ENCODE measurements around the gene MROH7. TPM values are rescaled to one million over a fixed set of nuclear protein-coding genes. Genes with fewer than 3 reads are reported as not detected.

MROH7 gene
- total RNA-seq, 1 experiment from 2014 or later, result not detected

- no peaks in the 10 kb centered on the region for H3K9me3 ChIP-seq
- H3K27me3 ChIP-seq, result no peaks in the 10 kb centered on the region
- no peak for DNase-seq
- peaks cover 51% of the 10 kb centered on the region for H3K36me3 ChIP-seq
- no peak overlapping the region for H3K4me3 ChIP-seq
These were observed 95.1 kb downstream of the MROH7 start for GRCh38 chr1:54736685-54737084.

GRCh38 chr1:54738244-54738643 lies 96.7 kb downstream of the MROH7 start:
- no peaks in the 10 kb centered on the region for H3K9me3 ChIP-seq
- no peaks in the 10 kb centered on the region for H3K27me3 ChIP-seq
- H3K4me3 ChIP-seq, result no peak overlapping the region
- peaks cover 58% of the 10 kb centered on the region for H3K36me3 ChIP-seq
- DNase-seq, result no peak

GRCh38 chr1:54741531-54741930 lies 99.9 kb downstream of the MROH7 start:
- Histone ChIP-seq H3K27me3 (no peaks in the 10 kb centered on the region), H3K36me3 (peaks cover 42% of the 10 kb centered on the region), H3K4me3 (no peak overlapping the region), H3K9me3 (no peaks in the 10 kb centered on the region)
- DNase-seq, result no peak

- DNase-seq, result no peak
- Histone ChIP-seq H3K36me3 (peaks cover 34% of the 10 kb centered on the region), H3K4me3 (no peak overlapping the region), H3K9me3 (no peaks in the 10 kb centered on the region), H3K27me3 (no peaks in the 10 kb centered on the region)
These were observed 100.7 kb downstream of the MROH7 start for GRCh38 chr1:54742282-54742681.

- Histone ChIP-seq H3K4me3 (no peak overlapping the region), H3K27me3 (no peaks in the 10 kb centered on the region), H3K36me3 (peaks cover 24% of the 10 kb centered on the region), H3K9me3 (no peaks in the 10 kb centered on the region)
- no peak for DNase-seq
These were observed 102.0 kb downstream of the MROH7 start for GRCh38 chr1:54743416-54744226.

- H3K27me3 ChIP-seq, result no peaks in the 10 kb centered on the region
- H3K4me3 ChIP-seq, result no peak overlapping the region
- DNase-seq, result no peak
- H3K36me3 ChIP-seq, result peaks cover 18% of the 10 kb centered on the region
- H3K9me3 ChIP-seq, result no peaks in the 10 kb centered on the region
These were observed 103.1 kb downstream of the MROH7 start for GRCh38 chr1:54744696-54745095.

- H3K36me3 ChIP-seq, result peaks cover 15% of the 10 kb centered on the region
- no peaks in the 10 kb centered on the region for H3K27me3 ChIP-seq
- no peak for DNase-seq
- no peaks in the 10 kb centered on the region for H3K9me3 ChIP-seq
- no peak overlapping the region for H3K4me3 ChIP-seq
These were observed 103.7 kb downstream of the MROH7 start for GRCh38 chr1:54745274-54745673.

GRCh38 chr1:54745864-54746263 lies 104.3 kb downstream of the MROH7 start:
- no peak overlapping the region for H3K4me3 ChIP-seq
- DNase-seq, result no peak
- no peaks in the 10 kb centered on the region for H3K27me3 ChIP-seq
- peaks cover 12% of the 10 kb centered on the region for H3K36me3 ChIP-seq
- H3K9me3 ChIP-seq, result no peaks in the 10 kb centered on the region

GRCh38 chr1:54748094-54748835 lies 106.7 kb downstream of the MROH7 start:
- no peaks in the 10 kb centered on the region for H3K9me3 ChIP-seq
- no peak for DNase-seq
- no peak overlapping the region for H3K4me3 ChIP-seq

GRCh38 chr1:54750596-54750995 lies 109.0 kb downstream of the MROH7 start:
- Histone ChIP-seq H3K9me3 (no peaks in the 10 kb centered on the region), H3K36me3 (no peaks in the 10 kb centered on the region), H3K27me3 (no peaks in the 10 kb centered on the region), H3K4me3 (no peak overlapping the region)
- no peak for DNase-seq

More at GRCh38 chr1:54748094-54748835, 106.7 kb downstream of the MROH7 start:
- Histone ChIP-seq H3K36me3 (no peaks in the 10 kb centered on the region; the same call in 1 of the 2 replicates), H3K27me3 (no peaks in the 10 kb centered on the region)

- DNase-seq, result no peak
- H3K4me3 ChIP-seq, result no peak overlapping the region
- no peaks in the 10 kb centered on the region for H3K36me3 ChIP-seq
- H3K9me3 ChIP-seq, result no peaks in the 10 kb centered on the region
- no peaks in the 10 kb centered on the region for H3K27me3 ChIP-seq
These were observed 109.8 kb downstream of the MROH7 start for GRCh38 chr1:54751426-54751825.

- Histone ChIP-seq H3K36me3 (peaks cover 4% of the 10 kb centered on the region; the same call in 1 of the 2 replicates), H3K27me3 (no peaks in the 10 kb centered on the region), H3K9me3 (no peaks in the 10 kb centered on the region), H3K4me3 (no peak overlapping the region)
- no peak for DNase-seq
These were observed 112.5 kb downstream of the MROH7 start for GRCh38 chr1:54754045-54754444.

- DNase-seq, result no peak
- no peak overlapping the region for H3K4me3 ChIP-seq
- H3K9me3 ChIP-seq, result no peaks in the 10 kb centered on the region
- H3K36me3 ChIP-seq, result peaks cover 4% of the 10 kb centered on the region; the same call in 1 of the 2 replicates
- no peaks in the 10 kb centered on the region for H3K27me3 ChIP-seq
These were observed 113.1 kb downstream of the MROH7 start for GRCh38 chr1:54754486-54755285.

GRCh38 chr1:54757833-54758232 lies 116.2 kb downstream of the MROH7 start:
- H3K9me3 ChIP-seq, result no peaks in the 10 kb centered on the region
- no peak overlapping the region for H3K4me3 ChIP-seq
- H3K27me3 ChIP-seq, result no peaks in the 10 kb centered on the region
- peaks cover 4% of the 10 kb centered on the region; the same call in 1 of the 2 replicates for H3K36me3 ChIP-seq
- no peak for DNase-seq

- peaks cover 4% of the 10 kb centered on the region; the same call in 1 of the 2 replicates for H3K36me3 ChIP-seq
- no peak overlapping the region for H3K4me3 ChIP-seq
- no peaks in the 10 kb centered on the region for H3K27me3 ChIP-seq
- H3K9me3 ChIP-seq, result no peaks in the 10 kb centered on the region
- no peak for DNase-seq
These were observed 117.2 kb downstream of the MROH7 start for GRCh38 chr1:54758678-54759348.
